ENCODE measurements around the gene WDR73.
"Not testable (repeated sequence)": the region's sequence is repeated elsewhere in the genome, so short reads cannot be mapped to it uniquely, and the experiment has no call there.

The WDR73 gene

GRCh38 chr15:84657748-84658079 is 3.6 kb upstream of the WDR73 start:
- no peak for DNase-seq

GRCh38 chr15:84656972-84657371 is 2.9 kb upstream of the WDR73 start:
- DNase-seq = no peak

GRCh38 chr15:84654689-84655453 is 788 bp upstream of the WDR73 start:
- peak; percentile 96 for DNase-seq

- DNase-seq = peak; percentile 34
These were observed 536 bp downstream of the WDR73 start for GRCh38 chr15:84653584-84653909.

- no peak for DNase-seq
These were observed 4.4 kb downstream of the WDR73 start for GRCh38 chr15:84649706-84650105.

- peak; percentile 48 for DNase-seq
These were observed 5.5 kb downstream of the WDR73 start for GRCh38 chr15:84648539-84648938.

GRCh38 chr15:84647726-84648125 is 6.4 kb downstream of the WDR73 start:
- peak; percentile 37 for DNase-seq

- no peak for DNase-seq
These were observed 8.1 kb downstream of the WDR73 start for GRCh38 chr15:84645997-84646396.

GRCh38 chr15:84645496-84645895 is 8.6 kb downstream of the WDR73 start:
- DNase-seq = no peak

- no peak for DNase-seq
These were observed 10.2 kb downstream of the WDR73 start for GRCh38 chr15:84643838-84644237.

GRCh38 chr15:84642640-84643039 is 11.4 kb downstream of the WDR73 start:
- not testable (repeated sequence) for DNase-seq

GRCh38 chr15:84641871-84642270 is 12.2 kb downstream of the WDR73 start:
- not testable (repeated sequence) for DNase-seq

- DNase-seq = peak; percentile 59
These were observed 16.0 kb downstream of the WDR73 start for GRCh38 chr15:84638103-84638502.

- DNase-seq = peak; percentile 30
These were observed 19.8 kb downstream of the WDR73 start for GRCh38 chr15:84634228-84634837.

GRCh38 chr15:84633311-84634227 is 20.5 kb downstream of the WDR73 start:
- DNase-seq = peak; percentile 87

GRCh38 chr15:84631706-84632272 is 22.3 kb downstream of the WDR73 start:
- peak; percentile 22 for DNase-seq

- DNase-seq = no peak
These were observed 25.1 kb downstream of the WDR73 start for GRCh38 chr15:84629033-84629432.

- peak; percentile 55 for DNase-seq
These were observed 29.0 kb downstream of the WDR73 start for GRCh38 chr15:84625123-84625522.

GRCh38 chr15:84624359-84624758 is 29.7 kb downstream of the WDR73 start:
- no peak for DNase-seq

- DNase-seq = no peak
These were observed 32.6 kb downstream of the WDR73 start for GRCh38 chr15:84621358-84621979.

GRCh38 chr15:84620626-84621025 is 33.5 kb downstream of the WDR73 start:
- DNase-seq = no peak

- DNase-seq = no peak
These were observed 37.8 kb downstream of the WDR73 start for GRCh38 chr15:84616235-84616634.

GRCh38 chr15:84611631-84612030 is 42.5 kb downstream of the WDR73 start:
- DNase-seq = no peak
